GM12872 (cell line): Measurements from ENCODE around the gene KIAA0753.

Experiments
- TF ChIP-seq, protein P1 (sequence below): IDR thresholded peaks from 3 replicates; pipeline ENCODE4 v1.5.1; 2011; ENCODE audit warnings: low read depth, mild to moderate bottlenecking, low read length, moderate library complexity; ENCODE audit not compliant: insufficient read depth

KIAA0753 gene

DNA sequence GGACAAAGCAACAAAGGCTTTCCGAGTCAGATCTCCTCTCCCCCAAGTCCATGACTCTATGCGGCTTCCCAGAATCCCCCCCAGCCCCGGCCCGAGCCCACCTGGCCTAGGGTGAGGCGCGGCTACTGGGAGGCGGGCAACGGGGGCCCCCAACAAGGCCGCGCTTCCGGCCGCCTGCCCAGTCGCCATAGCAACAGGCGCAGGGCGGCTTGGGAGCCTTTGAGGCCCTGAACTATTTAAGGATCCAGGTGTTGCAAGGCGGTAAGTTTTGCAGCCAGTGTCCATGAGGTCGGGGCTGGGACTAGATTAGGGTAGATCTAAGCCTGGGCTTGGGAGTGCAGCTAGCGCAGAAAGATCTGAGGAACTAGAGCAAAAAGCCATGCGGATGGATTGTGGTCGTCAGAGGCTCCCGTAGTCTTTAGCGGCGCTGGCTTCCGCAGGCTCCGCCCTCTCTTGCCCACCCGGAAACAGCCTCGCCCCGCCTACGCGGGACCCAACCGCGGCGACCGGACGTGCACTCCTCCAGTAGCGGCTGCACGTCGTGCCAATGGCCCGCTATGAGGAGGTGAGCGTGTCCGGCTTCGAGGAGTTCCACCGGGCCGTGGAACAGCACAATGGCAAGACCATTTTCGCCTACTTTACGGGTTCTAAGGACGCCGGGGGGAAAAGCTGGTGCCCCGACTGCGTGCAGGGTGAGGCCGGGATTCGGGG, at the start of gene KIAA0753, which contains the start of gene TXNDC17:
TSS of gene KIAA0753 (minus strand) at position 176 of the 711 bp plus-strand sequence. CDS start 5,608 bp downstream, outside the sequence.
TSS of gene TXNDC17 (plus strand) at position 525 of the 711 bp plus-strand sequence. CDS start at position 548, 23 bp downstream.
- TF ChIP-seq, protein P1, sequence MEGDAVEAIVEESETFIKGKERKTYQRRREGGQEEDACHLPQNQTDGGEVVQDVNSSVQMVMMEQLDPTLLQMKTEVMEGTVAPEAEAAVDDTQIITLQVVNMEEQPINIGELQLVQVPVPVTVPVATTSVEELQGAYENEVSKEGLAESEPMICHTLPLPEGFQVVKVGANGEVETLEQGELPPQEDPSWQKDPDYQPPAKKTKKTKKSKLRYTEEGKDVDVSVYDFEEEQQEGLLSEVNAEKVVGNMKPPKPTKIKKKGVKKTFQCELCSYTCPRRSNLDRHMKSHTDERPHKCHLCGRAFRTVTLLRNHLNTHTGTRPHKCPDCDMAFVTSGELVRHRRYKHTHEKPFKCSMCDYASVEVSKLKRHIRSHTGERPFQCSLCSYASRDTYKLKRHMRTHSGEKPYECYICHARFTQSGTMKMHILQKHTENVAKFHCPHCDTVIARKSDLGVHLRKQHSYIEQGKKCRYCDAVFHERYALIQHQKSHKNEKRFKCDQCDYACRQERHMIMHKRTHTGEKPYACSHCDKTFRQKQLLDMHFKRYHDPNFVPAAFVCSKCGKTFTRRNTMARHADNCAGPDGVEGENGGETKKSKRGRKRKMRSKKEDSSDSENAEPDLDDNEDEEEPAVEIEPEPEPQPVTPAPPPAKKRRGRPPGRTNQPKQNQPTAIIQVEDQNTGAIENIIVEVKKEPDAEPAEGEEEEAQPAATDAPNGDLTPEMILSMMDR, result no peak

DNA sequence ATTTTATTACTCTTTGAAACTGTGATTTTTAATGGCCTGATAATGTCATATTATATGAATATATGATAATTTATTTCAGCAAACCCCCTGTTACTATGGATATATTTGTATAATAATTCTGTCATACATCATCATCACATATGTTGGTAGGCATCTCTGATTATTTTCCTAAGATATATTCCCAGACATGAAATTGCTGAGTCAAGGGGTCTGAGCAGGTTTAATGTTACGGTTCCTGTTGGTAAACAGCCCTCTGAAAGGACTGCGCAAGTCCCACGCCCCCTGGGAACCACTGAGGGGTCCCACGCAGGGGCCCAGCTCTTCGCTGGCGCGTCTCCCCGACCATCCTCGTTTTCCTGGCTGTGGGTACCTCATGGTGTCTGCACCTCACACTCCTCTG, 48.4 kb upstream of the KIAA0753 start:
- TF ChIP-seq, protein P1, result no peak

DNA sequence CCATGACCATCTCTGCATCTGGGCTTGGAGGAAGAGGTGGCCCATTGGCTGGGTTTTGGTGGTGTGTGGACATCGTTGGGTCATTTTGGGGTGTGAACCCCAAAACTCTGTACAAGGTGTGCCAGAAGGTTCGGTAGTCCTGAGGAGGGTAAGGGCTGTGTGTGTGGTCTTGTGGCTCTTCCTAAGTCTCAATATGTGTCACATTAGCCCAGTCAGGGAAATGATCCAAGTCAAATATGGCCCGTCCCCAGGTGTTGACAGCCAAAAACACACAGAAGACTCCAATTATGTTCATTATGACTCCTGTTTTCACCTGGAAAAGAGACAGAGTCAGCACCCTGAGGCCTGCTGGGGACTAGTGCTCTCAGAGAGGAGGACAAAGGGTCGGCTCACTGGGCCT, 45.5 kb upstream of the KIAA0753 start:
- TF ChIP-seq, protein P1, result no peak

DNA sequence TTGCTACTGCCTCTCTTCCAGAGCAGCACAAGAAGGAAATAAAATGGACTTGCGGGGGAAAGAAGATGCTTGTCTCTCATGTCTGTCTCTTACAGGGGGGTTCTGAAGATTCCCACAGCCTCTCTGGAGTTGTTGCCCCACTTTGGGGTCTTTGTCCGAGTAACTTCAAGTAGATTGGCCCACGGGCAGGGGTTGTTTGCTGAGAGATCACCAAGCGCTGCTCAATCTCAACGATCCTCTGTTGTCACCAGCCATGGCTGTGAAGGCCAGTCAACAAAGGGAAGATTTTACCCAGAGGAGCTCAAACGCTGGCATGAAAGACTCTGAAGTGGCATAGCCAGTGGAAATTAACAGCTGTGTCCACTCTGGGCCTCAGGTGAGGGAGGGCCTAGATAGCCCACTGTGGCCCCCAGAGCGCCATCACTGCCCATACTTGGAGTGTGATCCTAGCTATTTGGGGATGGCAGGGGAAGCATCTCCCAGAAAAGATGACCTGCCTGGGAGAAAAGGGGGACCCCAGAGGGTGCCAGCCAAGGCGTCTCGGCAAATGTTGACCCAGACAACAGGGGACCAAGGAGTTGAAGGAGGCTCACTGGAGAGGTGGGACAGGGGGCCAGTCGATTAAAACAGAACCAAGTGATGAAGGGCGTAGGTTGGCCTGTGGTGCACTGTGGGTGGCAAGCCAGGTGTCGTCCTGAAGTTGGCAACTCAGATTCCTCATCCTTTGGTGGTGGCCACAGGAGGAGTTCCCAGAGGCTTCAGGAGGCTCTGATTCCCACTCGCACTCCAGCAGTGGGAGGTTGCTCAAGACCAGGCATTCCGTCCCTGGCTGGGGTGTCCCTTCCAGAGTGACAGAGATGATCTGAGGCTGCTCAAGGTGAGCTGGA, 44.6 kb upstream of the KIAA0753 start:
- TF ChIP-seq, protein P1, result no peak

DNA sequence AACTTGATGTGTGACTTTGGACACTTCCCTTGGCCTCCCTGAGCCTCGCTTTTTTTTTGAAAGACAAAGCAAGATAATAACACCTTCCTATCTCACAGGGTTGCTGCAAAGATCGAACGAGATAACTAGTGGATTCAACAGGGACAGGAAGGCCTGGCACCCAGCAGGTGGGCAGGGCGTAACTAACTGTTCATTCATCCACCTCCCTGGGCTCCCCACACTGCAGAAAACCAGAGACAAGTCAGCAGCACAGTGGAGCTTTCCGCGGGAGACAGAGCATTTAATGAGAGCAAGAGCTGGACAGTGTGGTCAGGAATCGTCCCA, 43.9 kb upstream of the KIAA0753 start:
- TF ChIP-seq, protein P1, result no peak

DNA sequence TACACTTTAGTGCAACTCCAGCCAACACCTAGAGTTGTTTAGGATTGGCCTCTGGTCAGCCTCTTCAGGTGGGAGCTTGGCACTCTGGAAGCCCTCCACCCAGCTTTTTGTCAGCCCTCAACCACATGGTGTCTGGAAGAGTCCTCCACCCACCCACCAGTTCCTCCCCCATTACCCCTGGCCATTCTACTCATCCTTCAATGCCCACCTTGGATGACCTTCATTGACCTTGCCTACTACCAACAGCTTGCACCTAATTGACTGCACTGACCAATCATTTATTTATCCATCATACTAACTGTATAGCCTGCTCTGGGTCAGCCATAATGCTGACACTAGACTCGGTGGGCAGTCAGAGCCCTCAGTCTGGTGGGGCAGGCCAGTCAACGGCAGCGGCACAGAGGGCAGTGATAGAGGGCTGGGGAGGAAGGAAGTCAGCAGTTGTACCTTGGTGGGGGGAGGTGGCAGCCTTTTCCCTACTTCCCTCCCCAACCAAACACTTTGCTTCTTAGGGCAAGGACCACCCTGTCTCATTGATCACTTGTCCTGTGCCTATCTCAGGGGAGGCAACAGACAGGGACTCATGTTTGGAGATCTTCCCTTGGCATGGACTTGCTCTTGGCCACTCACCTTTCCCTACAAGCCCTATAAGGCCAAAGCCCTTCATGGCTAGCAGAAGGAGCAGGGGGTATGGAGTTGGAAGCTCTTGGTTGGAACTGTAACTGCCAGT, 43.4 kb upstream of the KIAA0753 start:
- TF ChIP-seq, protein P1, result no peak

DNA sequence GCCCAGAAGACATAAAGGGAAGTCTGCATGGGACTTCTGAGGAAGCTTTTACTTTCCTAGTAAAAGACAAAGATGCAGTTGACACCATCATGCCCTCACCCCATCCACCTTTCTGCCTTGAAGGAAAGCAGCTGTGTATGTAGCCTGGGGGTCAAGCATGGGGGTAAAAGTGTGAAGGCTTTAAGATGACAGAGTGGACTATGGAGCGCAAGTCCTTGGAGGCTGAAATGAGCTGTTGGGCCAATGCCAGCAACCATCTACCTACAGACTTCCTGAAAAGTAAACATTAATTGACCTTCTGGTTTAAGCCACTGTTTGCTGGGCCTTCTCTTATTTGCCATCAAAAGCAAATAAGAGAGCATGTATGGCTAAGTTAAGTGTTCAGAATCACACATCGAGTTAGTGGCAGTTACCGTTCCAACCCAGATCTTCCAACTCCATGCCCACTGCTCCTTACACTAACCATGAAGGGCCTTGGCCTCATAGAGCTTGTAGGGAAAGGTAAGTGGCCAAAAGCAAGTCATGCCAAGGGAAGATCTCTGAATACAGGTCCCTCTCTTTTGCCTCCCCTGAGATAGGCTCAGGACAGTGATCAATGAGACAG, 42.7 kb upstream of the KIAA0753 start:
- TF ChIP-seq, protein P1, result no peak
